DMS79 treated with DMSO at 0.1 percent for 48 hours (cell line): Measurements from ENCODE around the gene LAMA2.
"Not testable (repeated sequence)": the region's sequence is repeated elsewhere in the genome, so short reads cannot be mapped to it uniquely, and the experiment has no call there.

ENCODE experiments used
- DNase-seq: peaks from one replicate; lab custom pipeline; 2025; lab: John Stamatoyannopoulos, UW

The LAMA2 gene

GRCh38 chr6:129073051-129073450, 190.1 kb downstream of the LAMA2 start:
- no peak for DNase-seq

- DNase-seq: no peak
Observed at GRCh38 chr6:129073691-129074395, 190.9 kb downstream of the LAMA2 start.

GRCh38 chr6:129084406-129084805, 201.5 kb downstream of the LAMA2 start:
- no peak for DNase-seq

- DNase-seq: not testable (repeated sequence)
Observed at GRCh38 chr6:129088481-129088880, 205.5 kb downstream of the LAMA2 start.

- no peak for DNase-seq
Observed at GRCh38 chr6:129089357-129089756, 206.4 kb downstream of the LAMA2 start.

GRCh38 chr6:129094147-129094546, 211.2 kb downstream of the LAMA2 start:
- DNase-seq: no peak

- DNase-seq: no peak
Observed at GRCh38 chr6:129096651-129097290, 213.8 kb downstream of the LAMA2 start.

GRCh38 chr6:129098061-129098553, 215.2 kb downstream of the LAMA2 start:
- no peak for DNase-seq

GRCh38 chr6:129099696-129100095, 216.8 kb downstream of the LAMA2 start:
- DNase-seq: no peak

- DNase-seq: no peak
Observed at GRCh38 chr6:129100164-129100563, 217.2 kb downstream of the LAMA2 start.

GRCh38 chr6:129102741-129103140, 219.8 kb downstream of the LAMA2 start:
- DNase-seq: no peak

GRCh38 chr6:129104131-129104530, 221.2 kb downstream of the LAMA2 start:
- no peak for DNase-seq

- no peak for DNase-seq
Observed at GRCh38 chr6:129104560-129104959, 221.6 kb downstream of the LAMA2 start.

- no peak for DNase-seq
Observed at GRCh38 chr6:129105035-129105434, 222.1 kb downstream of the LAMA2 start.

GRCh38 chr6:129105793-129106192, 222.9 kb downstream of the LAMA2 start:
- DNase-seq: no peak

- no peak for DNase-seq
Observed at GRCh38 chr6:129108337-129108736, 225.4 kb downstream of the LAMA2 start.

GRCh38 chr6:129110690-129111343, 227.9 kb downstream of the LAMA2 start:
- no peak for DNase-seq

- DNase-seq: no peak
Observed at GRCh38 chr6:129111346-129111745, 228.4 kb downstream of the LAMA2 start.

- DNase-seq: no peak
Observed at GRCh38 chr6:129111853-129112252, 228.9 kb downstream of the LAMA2 start.

GRCh38 chr6:129112591-129112990, 229.7 kb downstream of the LAMA2 start:
- DNase-seq: no peak

GRCh38 chr6:129113637-129114036, 230.7 kb downstream of the LAMA2 start:
- no peak for DNase-seq

- no peak for DNase-seq
Observed at GRCh38 chr6:129114636-129115391, 231.9 kb downstream of the LAMA2 start.
